OCI-LY3 (cell line): ENCODE measurements around the gene FARP1.

Experiments used
- CTCF ChIP-seq: fragments of 200-600, 300-600 bp; sonication (generic); IDR thresholded peaks from 2 replicates; pipeline ENCODE4 v1.5.1; 2014; ENCODE audit warnings: antibody characterized with exemption, low read length, low read depth
- EZH2phosphoT487 ChIP-seq: fragments of 200-600 bp; shearing (Covaris generic); IDR thresholded peaks from 2 replicates; pipeline ENCODE4 v1.6.1; 2018; ENCODE audit warnings: antibody characterized with exemption, mixed run types, low read depth

GRCh38 chr13:98242403-98242802 is 99.5 kb downstream of the FARP1 start:
- no peak for TF ChIP-seq CTCF
- no peak for TF ChIP-seq EZH2phosphoT487
